SK-N-DZ (cell line): ENCODE measurements around the gene SLAMF1. TPM values are rescaled to one million over a fixed set of nuclear protein-coding genes. Genes with fewer than 3 reads are reported as not detected.
A peak's percentile ranks its signal among the peaks of the same experiment; 100 is the strongest.
"Not testable (repeated sequence)": the region's sequence is repeated elsewhere in the genome, so short reads cannot be mapped to it uniquely, and the experiment has no call there.

ENCODE experiments used
- DNase-seq: peaks from one replicate; pipeline ENCODE4 v3.0.0-alpha.2; 2015; ENCODE audit warnings: low spot score
- polyA plus RNA-seq, 2 experiments: library from polyadenylated mRNA; depleted of rRNA; stranded (reverse); fragments of >200 nt; gene quantifications; 2 replicates each; pipeline ENCODE4 v1.2.3, GENCODE V29; 2014

The SLAMF1 gene, protein sequence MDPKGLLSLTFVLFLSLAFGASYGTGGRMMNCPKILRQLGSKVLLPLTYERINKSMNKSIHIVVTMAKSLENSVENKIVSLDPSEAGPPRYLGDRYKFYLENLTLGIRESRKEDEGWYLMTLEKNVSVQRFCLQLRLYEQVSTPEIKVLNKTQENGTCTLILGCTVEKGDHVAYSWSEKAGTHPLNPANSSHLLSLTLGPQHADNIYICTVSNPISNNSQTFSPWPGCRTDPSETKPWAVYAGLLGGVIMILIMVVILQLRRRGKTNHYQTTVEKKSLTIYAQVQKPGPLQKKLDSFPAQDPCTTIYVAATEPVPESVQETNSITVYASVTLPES
- polyA plus RNA-seq (2014; cell fraction: cytosol; rRNA removed) = not detected in 2 replicates
- not detected in 2 replicates for polyA plus RNA-seq (2014; cell fraction: nucleus; rRNA removed)

DNA sequence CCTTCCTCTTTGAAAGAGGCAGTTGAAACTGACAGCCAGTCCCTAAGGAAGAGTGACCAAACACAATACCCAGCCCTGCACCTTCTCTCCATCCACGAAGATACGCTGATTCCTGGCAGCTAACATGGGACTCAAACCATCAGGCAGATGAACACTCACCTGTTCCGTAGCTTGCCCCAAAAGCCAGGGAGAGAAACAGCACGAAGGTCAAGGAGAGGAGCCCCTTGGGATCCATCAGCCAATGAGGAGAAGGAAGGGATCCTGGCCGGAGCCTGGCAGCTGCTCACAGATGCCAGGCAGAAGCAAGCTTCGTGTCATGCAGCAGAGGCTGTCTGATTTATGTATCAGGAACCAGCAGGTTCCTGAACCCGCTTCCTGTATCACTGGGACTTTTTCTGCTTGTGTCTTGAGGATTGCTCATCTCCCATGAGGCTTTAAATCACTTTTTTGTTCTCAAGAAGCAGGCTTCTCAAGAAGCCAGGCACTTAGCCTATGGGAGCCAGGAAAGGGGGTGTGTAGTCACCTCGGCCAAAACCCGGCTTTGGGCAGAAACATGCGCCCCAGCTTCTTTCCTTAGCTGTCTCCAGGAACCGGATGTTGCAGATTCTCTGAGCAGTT lies at the start of gene SLAMF1:
TSS of gene SLAMF1 (minus strand) at position 334 of the 618 bp plus-strand sequence. CDS start at position 235, 99 bp downstream.
- no peak for DNase-seq

- not testable (repeated sequence) for DNase-seq
Measured at GRCh38 chr1:160692390-160692789, 45.5 kb upstream of the SLAMF1 start.

DNA sequence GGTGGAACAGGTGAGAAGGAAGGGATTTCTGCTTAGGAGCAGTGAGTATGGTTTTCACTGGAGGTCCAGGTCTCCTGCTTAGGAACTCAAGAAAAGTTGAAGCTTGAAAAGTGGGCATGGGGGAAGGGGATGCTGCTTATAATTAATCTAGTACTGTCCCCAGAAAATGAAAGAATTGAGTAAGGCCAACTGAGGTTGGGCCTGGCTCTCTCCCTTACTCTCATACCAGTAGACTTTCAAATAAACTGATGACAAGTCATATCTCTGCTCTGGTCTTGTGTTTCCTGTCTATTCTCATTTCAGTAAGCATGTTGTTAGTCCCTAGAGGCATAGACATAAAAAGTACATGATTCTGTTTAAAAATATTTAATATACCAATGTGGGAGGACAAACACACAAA lies 38.4 kb upstream of the SLAMF1 start:
- DNase-seq = no peak

DNA sequence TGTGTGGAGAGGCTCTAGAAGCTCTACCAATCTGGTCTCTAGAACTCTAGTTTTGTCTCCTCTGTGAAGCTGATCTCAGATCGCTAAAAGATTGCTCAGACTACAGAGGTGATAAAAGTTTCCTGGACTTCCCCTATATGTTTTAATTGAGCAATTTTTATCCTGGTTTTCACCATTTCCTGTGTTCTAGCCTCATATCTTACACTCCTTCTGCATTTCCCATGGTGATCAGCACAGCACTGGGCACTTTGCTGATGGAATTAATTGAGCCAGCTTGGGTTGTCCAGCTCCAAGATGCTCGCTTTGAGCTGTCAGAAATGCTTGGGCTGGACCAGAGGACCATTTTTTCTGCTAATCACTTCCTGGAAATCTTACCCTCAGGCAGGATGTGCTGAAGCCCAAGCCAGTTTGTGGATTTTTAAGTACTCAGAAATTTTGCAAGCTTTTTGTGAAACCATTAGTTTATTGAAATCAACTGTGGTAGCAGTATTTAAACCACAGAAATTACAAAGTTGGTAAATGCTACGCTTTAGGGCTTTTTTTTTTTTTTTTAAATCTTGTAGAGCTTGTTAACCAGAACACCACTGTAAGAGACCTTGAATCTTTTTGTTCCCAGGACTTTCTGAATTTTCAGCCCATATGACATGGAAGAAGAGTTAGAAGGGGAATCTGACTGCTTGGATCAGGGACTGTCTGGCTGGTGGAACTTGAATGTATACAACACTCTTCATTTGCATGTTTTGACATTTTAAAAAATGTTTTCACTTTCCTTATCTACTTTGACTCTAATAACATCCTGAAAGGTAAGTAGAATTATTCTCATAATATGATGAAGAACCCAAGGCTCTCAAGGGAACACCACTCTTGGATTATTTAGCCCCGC lies 36.4 kb upstream of the SLAMF1 start:
- no peak for DNase-seq

GRCh38 chr1:160681891-160682140 lies 35.0 kb upstream of the SLAMF1 start:
- DNase-seq = no peak

DNA sequence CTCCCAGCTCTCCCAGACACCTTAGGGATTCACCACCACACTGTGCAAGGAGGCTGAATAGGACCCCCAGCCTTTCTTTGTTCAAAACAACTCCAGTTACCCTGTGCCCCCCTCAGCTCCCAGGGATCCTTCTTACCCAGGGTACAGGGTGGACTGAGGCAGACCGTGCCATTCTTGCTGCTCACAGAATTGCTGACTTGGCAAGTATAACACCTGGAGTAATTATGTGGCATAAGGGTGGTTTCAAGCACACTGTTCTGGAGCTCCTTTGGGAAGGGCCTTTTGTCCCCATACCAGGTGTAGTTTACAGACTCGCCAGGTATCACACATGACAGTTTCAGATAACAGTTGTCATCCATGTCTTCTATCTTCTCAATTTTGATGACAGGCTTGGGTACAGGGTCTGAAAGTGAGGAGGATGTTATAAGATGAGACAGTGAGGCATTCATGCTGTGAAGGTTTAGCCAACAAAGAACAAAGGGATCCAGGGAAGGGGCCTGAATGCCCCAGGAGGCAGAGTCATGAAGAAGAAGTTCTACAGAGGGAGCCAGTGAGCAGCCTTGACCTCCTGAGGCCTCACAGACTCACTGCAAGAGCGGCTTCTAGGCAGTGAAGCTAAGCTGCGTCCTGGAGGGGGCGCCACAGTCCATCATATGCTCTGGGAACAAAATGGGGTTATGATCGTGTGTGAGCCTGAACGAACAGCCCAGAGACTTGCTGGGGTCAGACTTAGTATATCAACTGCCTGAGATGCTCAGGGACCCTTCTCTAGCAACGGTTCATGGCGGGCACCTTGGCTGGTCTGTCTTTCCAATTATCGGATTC lies 34.4 kb upstream of the SLAMF1 start:
- peak; percentile 32 for DNase-seq

DNA sequence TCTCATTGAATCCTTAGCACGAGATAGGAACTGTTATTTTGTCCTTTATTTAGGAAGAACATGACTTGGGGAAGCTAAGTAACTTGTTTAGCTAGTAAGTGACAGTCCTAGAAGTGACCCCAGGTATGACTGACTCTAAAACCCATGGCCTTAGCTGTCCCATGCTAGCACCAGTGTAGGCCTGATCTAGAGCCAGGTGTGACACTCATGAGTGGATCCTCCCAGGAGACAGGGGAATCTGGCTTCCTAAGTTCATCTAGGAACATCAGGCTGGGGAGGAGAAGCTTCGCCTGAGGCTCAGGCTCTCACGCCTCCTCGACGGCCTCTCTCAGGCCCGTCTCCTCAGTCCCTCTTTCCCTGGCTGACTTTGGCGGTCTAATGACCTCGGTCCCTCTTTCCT lies 33.6 kb upstream of the SLAMF1 start:
- no peak for DNase-seq

DNA sequence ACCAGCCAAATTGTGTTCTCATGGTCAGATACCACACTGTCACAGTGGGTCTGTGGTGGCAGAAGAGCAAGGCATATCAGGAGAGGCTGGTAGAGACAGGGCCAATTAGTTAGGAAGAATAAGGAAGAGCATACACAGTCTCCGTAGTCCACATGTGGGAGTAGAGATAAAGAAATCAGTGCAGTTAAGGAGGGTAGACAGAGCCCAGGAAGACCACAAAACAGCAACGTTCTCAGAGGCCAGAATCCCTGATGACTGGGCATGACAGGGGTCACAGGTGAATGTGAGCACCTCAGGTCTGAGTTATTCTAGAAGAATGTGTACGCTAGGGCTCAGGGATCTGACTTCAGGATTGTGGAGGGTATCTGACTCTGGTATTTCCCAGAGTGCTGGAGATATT lies 33.0 kb upstream of the SLAMF1 start:
- DNase-seq = no peak

DNA sequence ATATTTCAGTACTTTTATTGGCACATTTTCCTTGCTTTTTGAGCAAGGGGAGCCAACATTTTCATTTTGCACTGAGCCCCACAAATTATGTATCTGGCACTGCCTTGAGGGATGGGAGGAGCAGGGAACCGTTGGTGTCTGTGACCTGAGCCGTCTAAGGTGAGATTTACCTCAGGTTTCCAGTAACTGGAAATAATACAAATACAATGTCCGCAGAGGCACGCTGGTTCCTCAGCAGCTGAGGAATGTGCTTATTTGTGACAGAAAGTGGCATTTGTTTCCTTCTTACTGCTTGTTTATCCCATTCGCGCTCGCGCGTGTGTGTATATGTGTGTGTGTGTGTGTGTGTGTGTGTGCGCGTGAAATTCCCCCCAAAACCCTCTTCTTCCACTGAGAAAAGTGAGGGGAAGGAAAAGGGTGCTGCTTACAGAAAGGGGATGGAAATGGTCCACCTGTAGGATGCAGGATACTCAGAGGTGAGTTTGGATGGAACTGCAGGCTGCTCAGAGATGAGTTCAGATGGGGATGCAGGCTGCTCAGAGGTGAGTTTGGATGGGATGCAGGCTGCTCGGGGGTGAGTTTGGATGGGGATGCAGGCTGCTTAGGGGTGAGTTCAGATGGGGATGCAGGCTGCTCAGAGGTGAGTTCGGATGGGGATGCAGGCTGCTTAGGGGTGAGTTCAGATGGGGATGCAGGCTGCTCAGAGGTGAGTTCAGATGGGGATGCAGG lies 30.2 kb upstream of the SLAMF1 start:
- no peak for DNase-seq

DNA sequence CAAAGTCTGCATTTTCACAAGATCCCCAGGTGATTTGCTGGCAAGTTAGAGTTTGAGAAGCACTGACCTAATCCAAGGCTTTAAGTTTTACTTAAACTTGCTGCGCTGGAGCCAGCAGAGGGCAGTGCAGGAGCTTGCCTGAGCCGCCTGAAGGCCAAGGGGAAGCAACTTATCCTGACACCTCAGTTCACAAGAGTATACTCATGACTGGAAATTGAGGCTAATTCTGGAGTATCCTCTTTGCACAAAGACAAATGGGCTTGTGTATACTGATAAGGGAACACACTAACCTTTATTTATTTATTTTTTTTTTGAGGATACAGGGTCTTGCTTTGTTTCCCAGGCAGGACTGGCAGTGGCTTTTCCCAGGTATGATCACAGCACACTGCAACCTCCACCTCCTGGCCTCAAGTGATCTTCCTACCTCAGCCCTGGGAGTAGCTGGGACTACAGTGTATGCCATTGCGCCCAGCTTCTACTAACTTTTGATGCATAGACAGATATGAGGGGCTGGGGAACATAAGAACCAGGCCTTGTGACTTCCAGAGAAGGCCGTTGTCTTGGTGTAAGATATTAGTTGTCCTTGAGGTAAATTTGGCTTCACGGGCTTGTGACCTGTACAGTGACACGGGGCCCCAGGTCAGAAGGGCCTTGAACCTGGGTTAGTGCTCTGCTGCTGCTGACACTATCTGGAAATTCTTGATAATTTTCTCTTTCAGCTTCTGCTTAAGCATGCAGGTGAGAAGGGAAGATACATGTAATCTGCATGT lies 29.0 kb upstream of the SLAMF1 start:
- DNase-seq = peak; percentile 35

DNA sequence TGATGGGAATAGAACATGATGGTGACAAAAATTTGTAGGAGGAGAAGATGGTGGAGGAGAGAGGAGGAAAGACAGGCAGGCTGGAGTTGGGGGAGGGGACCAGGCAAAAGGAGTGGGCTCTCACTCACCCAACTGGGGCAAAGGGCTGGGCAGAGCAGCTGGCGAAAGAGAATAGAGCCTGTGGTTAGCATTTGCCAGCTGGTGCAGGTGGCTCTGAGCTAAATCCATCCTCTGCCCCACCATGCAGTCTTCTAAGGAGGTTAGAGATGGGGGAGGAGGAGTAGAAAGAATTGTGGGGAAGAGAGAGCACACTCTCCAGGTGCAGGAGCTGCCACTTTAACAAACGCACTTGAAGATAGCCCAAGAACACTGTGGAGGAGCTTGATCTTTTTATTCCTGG lies 27.6 kb upstream of the SLAMF1 start:
- DNase-seq = no peak

DNA sequence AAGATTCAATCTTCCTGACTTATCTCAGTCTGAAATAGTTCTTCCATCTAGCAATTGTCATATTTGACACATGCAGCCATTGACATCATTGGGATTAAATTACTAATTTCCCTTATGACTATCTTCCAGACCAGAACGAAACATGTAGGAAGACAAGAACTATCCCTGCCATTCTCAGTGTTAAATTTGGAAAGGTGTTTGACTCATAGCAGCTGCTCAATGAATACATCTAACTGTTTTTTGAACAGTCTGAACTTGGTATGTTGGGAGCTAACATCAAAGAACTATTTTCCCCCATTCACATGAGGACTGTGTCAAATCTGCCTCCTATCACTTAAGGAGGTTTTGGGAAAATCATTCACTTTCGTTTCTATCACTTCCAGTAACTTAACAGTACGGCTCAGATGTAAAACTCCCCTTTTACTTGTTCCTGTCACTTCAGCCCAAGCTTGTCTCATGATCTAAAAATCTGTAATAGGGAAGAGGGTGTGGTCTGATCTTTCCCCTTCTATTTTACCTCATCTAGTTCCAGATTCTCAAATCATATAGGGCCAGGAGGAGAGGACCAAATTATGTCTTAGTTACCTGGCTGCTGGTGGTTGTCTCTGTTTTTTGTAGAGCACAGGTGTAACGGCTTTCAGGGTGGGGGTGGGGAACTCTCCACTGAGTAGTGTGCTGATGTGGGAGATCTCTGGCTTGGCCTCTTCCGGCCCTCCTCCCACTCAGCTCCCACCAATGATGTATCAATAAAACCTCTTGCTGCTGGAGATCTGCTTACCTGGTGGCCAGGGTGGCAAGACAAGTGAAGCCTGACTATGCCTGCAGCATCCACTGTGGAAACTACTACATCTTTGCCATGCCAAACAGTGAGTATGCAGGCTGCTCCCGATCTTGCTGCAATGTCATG lies 26.2 kb upstream of the SLAMF1 start:
- DNase-seq = no peak

DNA sequence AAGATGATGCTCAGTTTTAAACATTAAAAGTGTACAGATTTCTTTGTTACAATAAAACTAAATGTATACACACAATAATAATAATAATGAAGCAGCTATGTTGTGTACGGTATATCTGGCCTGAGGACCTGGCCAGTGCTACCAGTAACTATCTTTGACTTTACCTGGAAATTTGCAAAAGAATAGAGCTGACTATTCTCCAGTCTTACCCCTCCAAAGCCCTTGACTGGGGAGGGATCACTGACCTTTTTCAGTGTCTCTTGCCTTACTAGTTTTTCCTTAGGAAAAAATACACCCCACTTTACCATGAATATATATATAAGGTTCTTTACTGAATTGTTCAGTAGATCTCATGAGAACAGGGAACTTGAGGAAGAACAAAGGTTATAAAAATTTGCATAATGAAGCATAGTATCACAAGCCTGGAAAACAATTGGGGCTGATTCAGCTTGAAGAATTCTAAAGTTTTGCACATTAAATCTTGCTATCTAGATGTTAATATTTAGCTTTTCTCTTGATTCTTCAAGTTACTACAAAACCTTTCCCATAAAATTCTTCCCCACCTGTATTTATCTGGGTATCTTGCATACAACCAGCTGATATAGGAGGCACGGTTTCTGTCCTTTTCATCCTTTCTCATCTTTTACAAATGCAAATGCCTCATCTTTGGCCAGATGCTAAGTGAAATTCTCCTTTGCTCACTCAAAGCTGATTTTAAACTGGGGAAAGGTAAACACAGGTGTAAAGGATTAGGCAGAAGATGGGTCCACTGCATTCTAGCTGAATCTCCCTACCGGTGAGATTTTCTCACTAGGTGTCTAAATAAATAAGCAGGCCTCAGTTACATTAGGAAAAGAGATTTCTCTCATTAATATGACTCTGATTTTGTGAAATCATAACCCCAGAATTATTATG lies 25.0 kb upstream of the SLAMF1 start:
- no peak for DNase-seq

- DNase-seq = no peak
Measured at GRCh38 chr1:160670701-160671100, 23.9 kb upstream of the SLAMF1 start.

GRCh38 chr1:160669802-160670201 lies 23.0 kb upstream of the SLAMF1 start:
- DNase-seq = no peak

GRCh38 chr1:160669276-160669675 lies 22.4 kb upstream of the SLAMF1 start:
- no peak for DNase-seq

DNA sequence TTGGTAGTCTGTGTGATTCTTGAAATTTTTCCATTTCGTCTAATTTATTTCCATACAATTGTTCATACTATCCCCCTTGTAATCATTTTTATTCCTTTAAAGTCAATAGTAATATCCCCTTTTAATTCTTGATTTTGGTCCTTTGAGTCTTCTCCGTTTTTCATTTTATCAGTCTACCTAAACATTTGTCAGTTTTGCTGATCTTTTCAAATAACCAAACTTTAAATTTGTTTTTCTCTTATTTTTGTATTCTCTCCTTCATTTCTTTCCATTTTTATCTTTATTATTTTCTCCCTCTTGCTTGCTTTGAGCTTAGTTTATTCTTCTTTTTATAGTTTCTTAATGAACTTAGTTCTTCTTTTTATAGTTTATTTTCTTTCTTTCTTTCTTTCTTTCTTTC lies 21.1 kb upstream of the SLAMF1 start:
- DNase-seq = no peak

DNA sequence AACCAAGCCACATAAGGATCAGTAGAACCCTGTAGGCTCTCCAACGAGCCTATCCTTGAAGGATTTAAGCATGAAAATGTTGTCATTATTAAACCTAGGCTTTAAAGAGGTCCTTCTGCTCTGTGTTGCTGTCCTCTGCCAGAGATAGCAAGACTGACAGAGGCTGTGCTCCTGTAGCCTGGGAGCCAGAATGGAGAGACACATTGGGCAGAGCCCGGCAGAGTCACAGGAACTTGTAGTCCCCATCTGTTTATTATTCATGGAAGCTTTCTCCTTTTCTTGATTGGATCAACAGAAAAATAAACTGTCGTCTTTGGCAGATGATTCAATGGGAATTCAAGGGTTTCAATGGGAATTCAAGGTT lies 19.2 kb upstream of the SLAMF1 start:
- DNase-seq = no peak
